OCI-M2 (cell line): ENCODE measurements around the gene AGTR1.
A peak's percentile ranks its signal among the peaks of the same experiment; 100 is the strongest.

Experiments
- DNase-seq: peaks from one replicate; lab custom pipeline; 2025; ENCODE audit not compliant: unreplicated experiment; lab: John Stamatoyannopoulos, UW

AGTR1 gene

DNA sequence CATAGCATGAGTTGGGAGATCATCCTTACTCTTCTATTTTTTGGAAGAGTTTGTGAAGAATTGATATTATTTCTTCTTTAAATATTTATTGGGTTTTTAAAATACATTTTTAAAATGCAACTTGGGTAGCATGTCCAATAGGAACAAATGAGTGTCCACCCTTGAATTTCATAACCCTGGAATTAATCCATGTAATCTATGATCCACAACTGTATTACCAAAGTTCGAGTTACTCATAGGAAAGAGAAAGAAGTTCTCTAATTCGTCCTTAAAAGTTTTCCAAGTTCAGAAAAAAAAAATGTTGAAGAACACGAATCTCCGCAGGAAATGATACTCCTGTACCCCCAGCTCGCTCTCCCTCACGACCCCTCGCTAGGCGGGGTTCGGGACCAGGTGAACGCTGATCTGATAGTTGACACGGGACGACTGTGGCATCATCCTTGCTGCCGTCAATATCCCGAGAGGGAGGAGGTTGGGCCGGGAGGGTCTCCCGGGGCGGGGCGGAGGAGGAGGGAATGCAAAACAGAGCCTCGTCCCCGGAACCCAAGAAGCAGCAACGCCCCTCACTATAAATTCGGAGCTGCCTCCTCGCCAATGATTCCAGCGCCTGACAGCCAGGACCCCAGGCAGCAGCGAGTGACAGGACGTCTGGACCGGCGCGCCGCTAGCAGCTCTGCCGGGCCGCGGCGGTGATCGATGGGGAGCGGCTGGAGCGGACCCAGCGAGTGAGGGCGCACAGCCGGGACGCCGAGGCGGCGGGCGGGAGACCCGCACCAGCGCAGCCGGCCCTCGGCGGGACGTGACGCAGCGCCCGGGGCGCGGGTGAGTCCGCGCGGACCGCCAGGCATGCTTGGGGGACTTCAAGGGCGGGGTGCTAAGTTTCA is at the start of gene AGTR1:
TSS of gene AGTR1 (plus strand) at position 598 of the 884 bp plus-strand sequence. CDS start 43,133 bp downstream, outside the sequence.
- DNase-seq = peak; percentile 2

DNA sequence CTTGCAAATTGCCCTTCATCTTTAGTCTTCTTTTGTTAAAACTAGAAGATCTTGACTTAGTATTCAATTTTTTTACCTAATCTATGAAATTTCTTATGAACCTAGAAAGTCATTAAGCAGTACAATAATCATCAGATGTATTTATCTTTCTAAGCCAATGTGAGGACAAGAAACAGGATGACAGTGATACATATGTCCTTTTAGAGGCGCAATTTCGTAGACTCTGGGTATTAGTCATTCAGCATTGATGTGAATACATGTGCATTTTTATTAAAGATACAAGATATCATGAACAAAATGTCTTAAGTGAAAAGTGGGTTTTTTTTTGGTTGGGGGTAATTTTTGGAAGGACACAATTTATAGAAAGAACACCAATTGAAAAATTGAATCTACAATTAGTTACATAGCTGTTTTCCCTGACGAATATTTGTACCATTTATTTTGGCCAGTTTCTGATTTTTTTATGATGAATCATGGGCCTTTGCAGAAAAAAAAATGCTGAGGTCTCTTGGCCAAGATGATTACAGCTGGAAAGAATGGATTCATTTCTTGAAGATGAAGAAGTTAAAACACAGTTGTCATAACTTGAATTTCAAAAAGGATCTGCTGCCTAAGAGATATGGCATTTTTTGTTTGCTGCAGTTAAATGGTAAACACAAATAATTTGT is 48.9 kb upstream of the AGTR1 start:
- DNase-seq = no peak

GRCh38 chr3:148651549-148651948 is 46.2 kb upstream of the AGTR1 start:
- no peak for DNase-seq

- DNase-seq = no peak
These were observed 43.3 kb upstream of the AGTR1 start for GRCh38 chr3:148654433-148654832.

- DNase-seq = no peak
These were observed 40.2 kb upstream of the AGTR1 start for GRCh38 chr3:148657470-148657869.

DNA sequence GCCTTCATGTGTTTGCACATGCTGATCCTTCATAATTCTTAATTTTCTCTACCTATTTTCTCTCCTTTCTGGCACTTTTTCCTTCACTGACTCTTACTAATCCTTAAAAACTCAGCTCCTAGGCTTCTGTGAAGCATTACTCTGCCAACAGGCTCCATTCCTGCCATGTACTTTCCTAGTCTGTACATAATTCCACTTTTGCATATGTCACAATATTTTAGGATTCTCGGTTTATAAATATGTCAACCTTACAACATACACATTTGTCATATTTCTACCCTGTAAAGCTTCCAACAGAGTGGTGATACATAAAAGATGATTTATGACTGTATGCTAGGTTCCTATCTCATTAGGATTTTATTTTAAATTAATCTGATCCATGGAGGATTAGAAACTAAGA is 38.2 kb upstream of the AGTR1 start:
- DNase-seq = no peak

DNA sequence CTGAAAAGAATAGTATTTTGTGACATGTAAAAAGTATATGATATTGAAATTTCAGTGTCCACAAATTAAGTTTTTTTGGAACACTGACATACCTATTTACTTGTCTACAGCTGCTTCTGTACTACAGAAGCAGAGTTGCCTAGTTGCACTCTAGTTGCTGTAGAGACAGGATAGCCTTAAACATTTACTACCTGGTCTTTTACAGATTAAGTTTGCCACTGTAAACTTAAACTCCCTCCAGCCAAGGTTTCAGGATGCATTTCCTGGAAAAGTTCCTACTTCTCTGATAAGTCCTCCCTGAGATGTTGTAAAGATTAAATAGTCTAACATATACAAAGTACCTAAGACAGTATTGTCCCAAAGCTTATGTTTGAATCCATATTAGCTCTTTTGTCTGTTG is 17.4 kb upstream of the AGTR1 start:
- DNase-seq = no peak

GRCh38 chr3:148681080-148681479 is 16.6 kb upstream of the AGTR1 start:
- no peak for DNase-seq

DNA sequence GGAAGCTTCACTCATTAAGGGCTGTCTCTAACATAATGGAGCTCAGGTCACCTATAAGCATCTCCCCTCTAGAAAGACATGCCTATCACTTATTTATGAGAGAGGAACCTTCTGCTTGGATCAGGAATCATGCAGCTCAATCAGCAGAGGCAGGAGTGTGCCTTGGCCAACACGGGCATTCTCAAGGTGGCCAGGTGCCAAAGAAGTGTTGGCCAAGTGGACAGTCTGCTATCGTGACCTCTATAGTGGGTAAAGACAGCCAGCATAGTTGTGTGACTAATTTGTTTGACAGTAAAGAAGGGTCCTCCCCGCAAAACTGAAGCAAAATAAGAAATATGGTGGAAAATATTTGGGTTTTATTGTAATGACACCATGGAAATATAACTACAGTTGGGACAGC is 14.7 kb upstream of the AGTR1 start:
- DNase-seq = no peak

DNA sequence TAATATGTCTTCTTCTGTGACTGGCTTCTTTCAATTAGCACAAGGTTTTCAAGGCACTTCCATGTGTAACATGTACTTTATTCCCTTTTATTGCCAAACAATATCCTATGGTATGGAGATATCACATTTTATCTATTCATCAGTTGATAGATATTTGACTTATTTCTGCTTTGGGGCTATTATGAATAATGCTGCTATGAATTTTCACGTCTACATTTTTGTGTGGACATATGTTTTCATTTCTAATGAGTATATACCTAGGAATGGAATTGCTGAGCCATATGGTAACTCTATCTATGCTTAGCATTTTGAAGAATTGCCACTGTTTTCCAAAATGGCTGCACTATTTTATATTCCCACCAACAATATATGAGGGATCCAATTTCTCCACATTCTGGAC is 3.6 kb upstream of the AGTR1 start:
- DNase-seq = no peak

DNA sequence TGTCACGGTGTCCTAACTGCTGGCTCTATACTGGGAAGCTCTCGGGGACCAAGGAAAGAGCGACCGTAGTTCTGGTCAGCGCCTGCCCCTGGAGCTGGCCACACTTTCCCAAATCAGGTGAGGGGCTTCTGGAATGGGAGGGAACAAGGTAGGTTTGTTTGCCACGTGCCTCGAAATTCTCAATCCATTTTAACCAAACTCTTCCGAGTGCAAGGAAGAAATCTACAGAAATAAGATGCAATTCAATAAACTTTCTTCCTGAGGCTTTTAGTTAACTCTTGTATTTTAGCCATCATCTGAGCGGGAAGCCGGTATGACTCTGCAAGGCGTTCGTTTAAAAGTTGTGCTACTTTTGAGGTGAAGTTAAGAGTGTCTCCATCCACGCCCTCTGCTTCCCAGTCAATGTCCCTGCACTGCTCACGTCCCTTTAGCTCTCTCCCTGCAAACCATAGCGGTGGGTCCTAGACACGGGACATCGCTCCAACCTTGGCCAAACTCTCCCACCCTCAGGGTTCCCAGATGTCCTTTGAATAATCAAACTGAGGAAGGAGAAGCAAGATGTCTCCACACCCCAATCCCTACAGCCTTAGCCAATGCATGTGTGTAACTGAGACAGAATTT is 597 bp downstream of the AGTR1 start:
- DNase-seq = no peak

DNA sequence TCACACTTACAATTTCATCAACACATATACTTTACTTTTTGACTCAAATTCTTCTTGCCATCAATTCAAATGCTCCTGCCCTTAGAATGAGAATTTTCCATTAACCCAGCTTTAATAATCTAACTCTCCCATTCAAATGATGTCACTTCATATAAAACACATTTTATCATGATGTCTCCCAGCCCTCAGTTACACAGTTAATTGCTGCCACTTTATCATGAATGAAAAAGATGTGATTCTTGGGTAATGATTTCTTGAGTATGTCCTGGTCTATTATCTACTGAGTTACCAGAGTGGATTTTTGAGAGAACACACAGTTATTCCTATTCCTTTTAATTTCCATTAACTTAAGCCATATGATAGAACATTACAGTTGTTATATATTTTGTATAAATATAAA is 7.6 kb downstream of the AGTR1 start:
- no peak for DNase-seq

DNA sequence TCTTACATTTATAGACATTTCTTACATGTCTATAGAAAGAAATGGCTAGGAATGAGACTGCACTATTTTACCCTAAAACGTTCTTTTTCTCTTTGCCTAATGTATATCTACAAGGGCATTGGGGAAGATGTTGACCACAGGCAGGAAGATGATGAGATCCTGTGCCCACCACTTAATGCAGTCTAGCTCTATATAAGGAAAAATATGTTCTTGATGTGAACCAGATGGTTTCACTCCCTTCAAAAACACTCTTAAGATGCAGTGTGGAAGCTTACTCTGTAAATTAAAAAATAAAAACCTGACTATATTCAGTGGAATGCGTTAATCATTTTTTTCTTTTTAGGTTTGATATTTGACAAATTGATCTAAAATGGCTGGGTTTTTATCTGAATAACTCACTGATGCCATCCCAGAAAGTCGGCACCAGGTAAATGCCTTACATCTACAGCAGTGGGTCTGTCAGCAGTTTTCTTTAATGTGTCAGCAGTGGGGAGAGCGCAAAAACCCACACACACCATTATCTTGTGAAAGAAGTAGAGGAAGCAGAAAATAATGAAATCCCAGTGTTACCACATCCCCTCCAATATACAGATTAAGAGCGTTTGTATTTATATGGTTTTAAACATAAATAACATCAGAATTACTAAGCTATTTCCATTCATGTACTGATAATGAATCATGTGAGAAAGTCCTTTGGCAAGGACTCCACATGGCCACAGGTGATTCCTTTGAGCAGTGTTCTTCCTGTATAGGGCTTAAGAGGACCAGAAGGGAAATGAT is 10.1 kb downstream of the AGTR1 start:
- DNase-seq = no peak

DNA sequence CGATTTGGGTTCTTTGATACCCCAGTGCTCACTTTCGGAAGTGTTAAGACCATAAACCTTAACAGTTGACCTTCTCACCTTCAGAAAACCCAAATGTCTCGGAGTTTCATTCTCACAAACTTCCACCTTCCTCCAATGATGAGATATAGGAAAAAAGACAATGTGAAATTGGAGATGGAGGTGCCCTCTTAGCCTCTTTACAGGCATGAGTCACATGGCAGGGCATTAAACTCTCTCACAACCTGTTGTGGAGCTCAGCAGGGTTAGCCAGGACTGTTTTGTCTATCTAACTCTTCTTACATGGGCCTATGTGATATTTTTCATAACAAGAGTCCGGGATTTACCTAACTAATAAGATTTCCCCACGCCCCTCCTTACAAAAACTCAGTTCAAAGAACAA is 10.7 kb downstream of the AGTR1 start:
- DNase-seq = no peak

GRCh38 chr3:148709560-148710253 is 12.0 kb downstream of the AGTR1 start:
- DNase-seq = no peak

GRCh38 chr3:148710665-148711064 is 13.0 kb downstream of the AGTR1 start:
- DNase-seq = no peak

DNA sequence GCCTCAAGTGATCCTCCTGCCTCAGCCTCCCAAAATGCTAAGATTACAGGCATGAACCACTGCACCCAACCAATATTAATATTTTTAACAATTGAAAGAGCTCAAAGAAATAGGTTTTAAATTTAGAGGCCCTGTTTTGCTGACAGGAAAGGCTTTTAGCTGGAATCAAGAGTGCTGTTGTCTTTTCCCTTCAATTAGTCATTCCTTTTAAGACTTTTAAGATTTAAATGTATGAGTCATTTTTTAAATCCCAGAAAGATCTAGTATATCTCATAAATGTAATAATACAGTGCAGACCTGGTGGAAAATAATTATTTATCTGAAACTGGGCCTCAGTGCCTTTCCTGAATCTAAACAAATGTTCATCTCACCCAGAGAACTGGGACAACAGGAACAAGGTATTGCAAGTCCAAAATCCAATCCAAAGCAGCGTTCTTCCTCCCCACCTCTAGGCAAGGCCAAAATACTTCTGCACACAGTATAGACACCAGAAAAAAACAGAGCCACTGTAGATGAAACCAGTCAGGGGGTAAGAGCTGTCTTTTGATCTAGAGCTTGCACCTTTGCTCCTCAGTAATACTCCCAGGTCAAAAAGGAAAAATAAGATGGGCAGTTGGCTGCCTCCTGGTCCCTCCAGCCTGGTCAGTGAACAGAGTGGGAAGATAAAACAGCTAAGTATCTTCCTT is 14.4 kb downstream of the AGTR1 start:
- DNase-seq = no peak

DNA sequence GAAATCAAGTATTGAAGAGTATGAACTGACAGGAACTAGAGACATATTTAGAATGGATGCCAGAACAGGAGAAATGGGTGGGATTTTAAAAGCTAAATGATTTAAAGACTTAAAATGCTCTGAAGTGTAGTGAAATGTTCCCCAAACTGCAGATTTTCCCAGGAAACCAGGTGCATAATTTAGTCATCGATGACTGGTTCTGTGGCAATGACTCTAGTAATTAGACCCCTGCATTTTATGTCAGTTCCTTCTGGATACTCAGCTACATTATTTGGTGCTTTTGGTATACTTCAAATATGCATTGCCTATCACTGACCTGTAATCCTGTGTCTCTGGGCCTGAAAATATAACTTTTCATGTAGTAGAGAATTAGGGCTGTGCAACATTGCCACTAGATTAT is 16.8 kb downstream of the AGTR1 start:
- no peak for DNase-seq

- DNase-seq = no peak
These were observed 19.0 kb downstream of the AGTR1 start for GRCh38 chr3:148716657-148717056.
